H9 (cell line): ENCODE data around the gene CCN5. TPM values are rescaled to one million over a fixed set of nuclear protein-coding genes. Genes with fewer than 3 reads are reported as not detected.

Experiments used
- DNase-seq: peaks from one replicate; pipeline ENCODE4 v3.0.0-alpha.2; 2017
- H2AFZ ChIP-seq: one replicate; pipeline ENCODE4 v1.6.1; 2013; ENCODE audit warnings: mild to moderate bottlenecking, low read length, control low read depth, moderate library complexity
- H2AK5ac ChIP-seq: 2 replicates; pipeline ENCODE4 v1.6.1; 2013; ENCODE audit warnings: low read length, control low read depth, mixed read lengths; ENCODE audit not compliant: insufficient read length
- H2BK120ac ChIP-seq: one replicate; pipeline ENCODE4 v1.6.1; 2013; ENCODE audit warnings: low read depth, mild to moderate bottlenecking, low read length, control low read depth, inconsistent platforms; ENCODE audit not compliant: poor library complexity, severe bottlenecking
- H2BK12ac ChIP-seq: 2 replicates; pipeline ENCODE4 v1.6.1; 2013; ENCODE audit warnings: low read length, control low read depth, mixed read lengths, low read depth; ENCODE audit not compliant: insufficient read length
- H2BK15ac ChIP-seq: 2 replicates; pipeline ENCODE4 v1.6.1; 2013; ENCODE audit warnings: low read depth, low read length, control low read depth
- H2BK20ac ChIP-seq: one replicate; pipeline ENCODE4 v1.6.1; 2013; ENCODE audit warnings: low read depth, mild to moderate bottlenecking, low read length, control low read depth, inconsistent platforms; ENCODE audit not compliant: poor library complexity, severe bottlenecking
- H2BK5ac ChIP-seq: 2 replicates; pipeline ENCODE4 v1.6.1; 2013; ENCODE audit warnings: low read length, control low read depth, mixed read lengths; ENCODE audit not compliant: insufficient read length
- H3K14ac ChIP-seq: 2 replicates; pipeline ENCODE4 v1.6.1; 2013; ENCODE audit warnings: low read length, control low read depth; ENCODE audit not compliant: insufficient read depth
- H3K18ac ChIP-seq: 2 replicates; pipeline ENCODE4 v1.6.1; 2013; ENCODE audit warnings: low read depth, mild to moderate bottlenecking, mixed read lengths, low read length, control low read depth; ENCODE audit not compliant: insufficient read length
- H3K23ac ChIP-seq: 2 replicates; pipeline ENCODE4 v1.6.1; 2013; ENCODE audit warnings: low read length, control low read depth, mixed read lengths, low read depth; ENCODE audit not compliant: insufficient read length
- H3K23me2 ChIP-seq: 2 replicates; pipeline ENCODE4 v1.6.1; 2013; ENCODE audit warnings: low read depth, mild to moderate bottlenecking, mixed read lengths, low read length, control low read depth; ENCODE audit not compliant: insufficient read length, poor library complexity, severe bottlenecking
- H3K27ac ChIP-seq: 2 replicates; pipeline ENCODE4 v1.5.1; 2013; ENCODE audit warnings: low read length, control low read depth, mixed read lengths, low read depth; ENCODE audit not compliant: insufficient read length
- H3K27me3 ChIP-seq: 2 replicates; pipeline ENCODE4 v1.6.1; 2013; ENCODE audit warnings: low read length, control low read depth, inconsistent platforms; ENCODE audit not compliant: insufficient read depth
- H3K4ac ChIP-seq: 2 replicates; pipeline ENCODE4 v1.6.1; 2013; ENCODE audit warnings: low read depth, mild to moderate bottlenecking, control low read depth, inconsistent platforms, low read length, moderate library complexity
- H3K4me1 ChIP-seq: 2 replicates; pipeline ENCODE4 v1.6.1; 2013; ENCODE audit warnings: low read length, control low read depth, inconsistent platforms; ENCODE audit not compliant: insufficient read depth
- H3K4me2 ChIP-seq: 2 replicates; pipeline ENCODE4 v1.6.1; 2013; ENCODE audit warnings: low read length, control low read depth, mixed read lengths; ENCODE audit not compliant: insufficient read length, insufficient read depth
- H3K56ac ChIP-seq: 2 replicates; pipeline ENCODE4 v1.6.1; 2013; ENCODE audit warnings: low read depth, mild to moderate bottlenecking, mixed read lengths, low read length, control low read depth; ENCODE audit not compliant: insufficient read length
- H3K79me1 ChIP-seq: 2 replicates; pipeline ENCODE4 v1.6.1; 2013; ENCODE audit warnings: low read depth, mild to moderate bottlenecking, moderate library complexity, low read length, control low read depth, inconsistent platforms; ENCODE audit not compliant: insufficient read depth, poor library complexity, severe bottlenecking
- H3K79me2 ChIP-seq: 2 replicates; pipeline ENCODE4 v1.6.1; 2013; ENCODE audit warnings: low read length, control low read depth, inconsistent platforms; ENCODE audit not compliant: insufficient read depth
- H3K9ac ChIP-seq: 2 replicates; pipeline ENCODE4 v1.6.1; 2013; ENCODE audit warnings: low read length, control low read depth, mixed read lengths; ENCODE audit not compliant: insufficient read length; ENCODE audit errors: extremely low read depth
- H3K9me3 ChIP-seq: one replicate; pipeline ENCODE4 v1.6.1; 2013; ENCODE audit warnings: low read depth, low read length, inconsistent platforms; ENCODE audit not compliant: control insufficient read depth
- H3T11ph ChIP-seq: one replicate; pipeline ENCODE4 v1.6.1; 2013; ENCODE audit warnings: mild to moderate bottlenecking, low read length, control low read depth, inconsistent platforms
- H4K20me1 ChIP-seq: one replicate; pipeline ENCODE4 v1.6.1; 2013; ENCODE audit not compliant: control insufficient read depth, insufficient read length, insufficient read depth
- H4K5ac ChIP-seq: 2 replicates; pipeline ENCODE4 v1.6.1; 2013; ENCODE audit warnings: low read depth, mild to moderate bottlenecking, mixed read lengths, low read length, control low read depth; ENCODE audit not compliant: insufficient read length
- H4K8ac ChIP-seq: replicated peaks from 2 replicates; pipeline ENCODE4 v1.6.1; 2013; ENCODE audit warnings: low read length, control low read depth, mixed read lengths, low read depth; ENCODE audit not compliant: insufficient read length
- H4K91ac ChIP-seq: 2 replicates; pipeline ENCODE4 v1.6.1; 2013; ENCODE audit warnings: low read depth, mild to moderate bottlenecking, moderate library complexity, mixed read lengths, low read length, control low read depth; ENCODE audit not compliant: insufficient read length
- H3K27ac Mint-ChIP-seq, 3 experiments: 2 replicates in 2 of 3; 3 replicates in 1 of 3; pipeline ENCODE4 v1.8.0; 2020 to 2021; ENCODE audit warnings: mixed read lengths in 3 of 3, mild to moderate bottlenecking in 1 of 3, moderate library complexity in 1 of 3
- H3K27me3 Mint-ChIP-seq: 2 replicates; pipeline ENCODE4 v1.8.0; 2021; ENCODE audit warnings: low read depth, mild to moderate bottlenecking, moderate library complexity, mixed read lengths
- H3K36me3 Mint-ChIP-seq, 3 experiments: 2 replicates in 2 of 3; 3 replicates in 1 of 3; pipeline ENCODE4 v1.8.0; 2020 to 2021; ENCODE audit warnings: low read depth in 3 of 3, mixed read lengths in 3 of 3; ENCODE audit not compliant: insufficient read depth in 1 of 3
- H3K4me1 Mint-ChIP-seq, 2 experiments: 2 replicates each; pipeline ENCODE4 v1.8.0; 2020; ENCODE audit warnings: mixed read lengths in 2 of 2
- H3K4me3 Mint-ChIP-seq, 2 experiments: 2 replicates in 1 of 2; 3 replicates in 1 of 2; pipeline ENCODE4 v1.8.0; 2020 to 2021; ENCODE audit warnings: mild to moderate bottlenecking in 2 of 2, mixed read lengths in 2 of 2, moderate library complexity in 1 of 2
- H3K9me3 Mint-ChIP-seq, 2 experiments: 2 replicates in 1 of 2; 3 replicates in 1 of 2; pipeline ENCODE4 v1.8.0; 2020; ENCODE audit warnings: mild to moderate bottlenecking in 2 of 2, mixed read lengths in 2 of 2, moderate library complexity in 1 of 2
- CTCF ChIP-seq: fragments of 200-600 bp; sonication (generic); conservative IDR thresholded peaks from 3 replicates; pipeline ENCODE4 v1.8.0; 2021; ENCODE audit warnings: antibody characterized with exemption, mild to moderate bottlenecking
- WGBS: extraction: QIAGEN DNeasy Blood & Tissue Kit; methylation state at CpG from one replicate; pipeline ENCODE4 v1.1.7; 2013; ENCODE audit warnings: missing lambda C conversion rate, low lambda C conversion rate, mixed read lengths; ENCODE audit not compliant: insufficient read length; ENCODE audit errors: extremely low coverage; 5-methylcytosine and 5-hydroxymethylcytosine counted together
- total RNA-seq: library from RNA; stranded (reverse); gene quantifications from 2 replicates; pipeline ENCODE4 v1.2.1, GENCODE V29; 2021

CCN5 gene
- total RNA-seq, 1 experiment from 2014 or later: not detected

DNA sequence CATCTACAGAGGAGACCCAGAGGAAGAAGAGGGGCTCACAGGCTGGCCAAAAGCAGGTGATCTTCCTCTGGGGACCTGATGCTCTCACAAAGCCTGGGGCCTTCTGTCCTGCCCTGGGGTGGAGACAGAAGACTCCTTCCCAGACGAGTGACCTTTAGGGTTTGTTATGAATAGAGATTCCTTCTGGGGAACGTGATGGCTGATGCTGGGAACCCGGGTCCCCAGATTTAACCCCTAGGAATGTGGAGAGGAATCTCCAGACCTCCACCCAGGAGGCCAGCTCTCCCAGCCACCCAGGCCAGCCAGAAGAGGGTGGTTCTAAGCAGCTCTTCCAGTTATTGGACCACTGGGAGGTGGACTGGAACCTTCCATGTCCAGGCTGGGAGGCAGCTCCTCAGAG is 16.8 kb upstream of the CCN5 start:
- Histone ChIP-seq H4K20me1 (no peaks in the 10 kb centered on the region), H3K23me2 (no peaks in the 10 kb centered on the region), H4K8ac (no peak overlapping the region), H3K56ac (no peak overlapping the region), H4K5ac (no peak overlapping the region), H3K79me1 (no peaks in the 10 kb centered on the region), H3T11ph (no peak overlapping the region), H3K4me2 (no peak overlapping the region), H3K4ac (no peak overlapping the region), H2BK120ac (no peak overlapping the region), H4K91ac (no peak overlapping the region), H2AFZ (no peak overlapping the region), H2BK12ac (no peak overlapping the region), H3K9me3 (no peaks in the 10 kb centered on the region), H3K79me2 (no peaks in the 10 kb centered on the region), H3K23ac (no peak overlapping the region), H3K27me3 (no peaks in the 10 kb centered on the region), H3K9ac (no peak overlapping the region), H3K4me1 (peaks cover 6% of the 10 kb centered on the region; the same call in 1 of the 2 replicates), H2BK15ac (no peak overlapping the region), H3K18ac (no peak overlapping the region), H3K14ac (no peak overlapping the region), H2BK5ac (no peak overlapping the region), H2AK5ac (no peak overlapping the region), H2BK20ac (no peak overlapping the region), H3K27ac (no peak overlapping the region)
- Mint-ChIP-seq H3K9me3 (peaks cover 2 to 4% of the 10 kb centered on the region in 2 experiments; a peak in 2 of 5 replicates), H3K27me3 (peaks cover 5% of the 10 kb centered on the region), H3K4me3 (no peak overlapping the region), H3K27ac (no peak overlapping the region), H3K4me1 (peaks cover 26 to 33% of the 10 kb centered on the region in 2 experiments), H3K36me3 (no peaks in the 10 kb centered on the region; a peak in 1 of 7 replicates)
- no peak for TF ChIP-seq CTCF
- no CpG with 5 or more reads among the region's 3 CpGs for WGBS
- DNase-seq: no peak
